HepG2 (cell line): ENCODE measurements around the gene IPPK. TPM values are rescaled to one million over a fixed set of nuclear protein-coding genes. Genes with fewer than 3 reads are reported as not detected.

Experiments used
- ARNT ChIP-seq: fragments of 450-650 bp; IDR thresholded peaks from 2 replicates; pipeline ENCODE4 v1.6.1; 2017
- DPF2 ChIP-seq: sonication (generic); formaldehyde crosslinking; IDR thresholded peaks from 2 replicates; pipeline ENCODE4 v1.4.0; 2020; ENCODE audit warnings: mild to moderate bottlenecking, low read depth, missing genetic modification reagents, borderline replicate concordance
- FOXJ3 ChIP-seq: sonication (generic); formaldehyde crosslinking; IDR thresholded peaks from 2 replicates; pipeline ENCODE4 v1.4.0; 2020; ENCODE audit warnings: missing genetic modification reagents, mild to moderate bottlenecking, borderline replicate concordance
- GATAD2A ChIP-seq: IDR thresholded peaks from 2 replicates; pipeline ENCODE4 v1.6.1; 2016
- KAT2B ChIP-seq: fragments of 150-350 bp; IDR thresholded peaks from 2 replicates; pipeline ENCODE4 v1.6.1; 2014; ENCODE audit warnings: low read depth, low read length, borderline replicate concordance
- KDM3A ChIP-seq: IDR thresholded peaks from 2 replicates; pipeline ENCODE4 v1.6.1; 2018; ENCODE audit warnings: low read depth, missing compliant biosample characterization
- RFXANK ChIP-seq: IDR thresholded peaks from 2 replicates; pipeline ENCODE4 v1.6.1; 2016
- SMAD1 ChIP-seq: sonication (generic); formaldehyde crosslinking; IDR thresholded peaks from 2 replicates; pipeline ENCODE4 v1.4.0; 2020; ENCODE audit warnings: missing genetic modification reagents, low read depth, mild to moderate bottlenecking, borderline replicate concordance
- TBL1XR1 ChIP-seq: fragments of 150-350 bp; IDR thresholded peaks from 2 replicates; pipeline ENCODE4 v1.6.1; 2014; ENCODE audit warnings: borderline replicate concordance, low read length; ENCODE audit not compliant: partially characterized antibody
- XBP1 ChIP-seq: sonication (generic); formaldehyde crosslinking; IDR thresholded peaks from 2 replicates; pipeline ENCODE4 v1.5.0; 2020; ENCODE audit warnings: missing genetic modification reagents
- ZFX ChIP-seq: sonication (generic); formaldehyde crosslinking; IDR thresholded peaks from 2 replicates; pipeline ENCODE4 v1.4.0; 2020; ENCODE audit warnings: mild to moderate bottlenecking, low read depth, missing genetic modification reagents, moderate library complexity
- ZNF484 ChIP-seq: sonication (generic); formaldehyde crosslinking; IDR thresholded peaks from 2 replicates; pipeline ENCODE4 v1.5.1; 2020; ENCODE audit warnings: mild to moderate bottlenecking, low read depth, missing genetic modification reagents, borderline replicate concordance
- ZNF749 ChIP-seq: sonication (generic); formaldehyde crosslinking; IDR thresholded peaks from 2 replicates; pipeline ENCODE4 v1.8.0; 2022; ENCODE audit warnings: mild to moderate bottlenecking, missing genetic modification reagents, moderate library complexity, borderline replicate concordance
- ZNF850 ChIP-seq: sonication (generic); formaldehyde crosslinking; conservative IDR thresholded peaks from 2 replicates; pipeline ENCODE4 v1.9.0; 2021; ENCODE audit warnings: mild to moderate bottlenecking, missing genetic modification reagents
- polyA plus RNA-seq, 8 experiments: library from polyadenylated mRNA; depleted of rRNA in 3 of 8; stranded (reverse) in 7 of 8; unstranded in 1 of 8; fragments of >200 nt; fragmentation: Illumina TruSeq in 4 of 8; extraction: Trizol in 4 of 8; gene quantifications; 2 replicates each; pipeline versions ENCODE4 v1.2.1 to v1.2.3, GENCODE V29; 2011 to 2016; ENCODE audit warnings: low read depth in 4 of 8, missing spikeins in 1 of 8, mixed read lengths in 1 of 8; ENCODE audit not compliant: insufficient read depth in 1 of 8
- total RNA-seq, 5 experiments: library from RNA; depleted of rRNA; stranded (reverse); fragments of >200 nt; fragmentation: Illumina TruSeq; extraction: Trizol; gene quantifications; 2 replicates each; pipeline ENCODE4 v1.2.3, GENCODE V29; 2016; ENCODE audit warnings: low read depth in 1 of 5
- TF ChIP-seq, protein P1 (sequence below): IDR thresholded peaks from 2 replicates; pipeline ENCODE4 v1.6.1; 2016; ENCODE audit warnings: missing compliant biosample characterization, missing genetic modification reagents, borderline replicate concordance
- TF ChIP-seq, protein P2 (sequence below): IDR thresholded peaks from 2 replicates; pipeline ENCODE4 v1.6.1; 2016; ENCODE audit warnings: missing genetic modification reagents, missing compliant biosample characterization
- TF ChIP-seq, protein P3 (sequence below): IDR thresholded peaks from 2 replicates; pipeline ENCODE4 v1.6.1; 2012; ENCODE audit warnings: low read depth, low read length, improper control_type of control experiment
- TF ChIP-seq, protein P4 (sequence below): sonication (generic); formaldehyde crosslinking; IDR thresholded peaks from 2 replicates; pipeline ENCODE4 v1.4.0; 2020; ENCODE audit warnings: missing genetic modification reagents, mild to moderate bottlenecking, borderline replicate concordance
- TF ChIP-seq, protein P5 (sequence below): sonication (generic); formaldehyde crosslinking; IDR thresholded peaks from 2 replicates; pipeline ENCODE4 v1.5.1; 2020; ENCODE audit warnings: missing genetic modification reagents, mild to moderate bottlenecking, borderline replicate concordance

The IPPK gene
- total and polyA plus RNA-seq, 2 of the 13 experiments (the other 11 are each of a cell fraction or from before 2014, with no cell fraction given) = 9.9 to 14.1 TPM

DNA sequence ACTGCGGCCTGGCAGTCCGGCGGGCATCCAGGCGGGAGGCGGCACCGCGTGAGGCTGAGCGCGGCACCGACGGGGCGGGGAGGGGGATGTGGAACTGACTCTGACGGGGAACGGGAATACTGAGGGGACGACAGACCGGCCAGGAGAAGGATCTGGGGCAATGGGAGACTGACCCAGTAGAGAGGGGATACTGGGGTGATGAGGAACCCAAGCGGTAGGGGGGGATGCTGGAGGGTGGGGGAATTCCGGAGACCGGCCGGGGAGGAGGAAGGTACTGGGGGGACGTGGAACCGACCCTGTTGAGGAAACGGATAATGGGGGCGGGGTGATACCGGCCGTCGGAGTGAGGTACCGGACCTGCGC, 423 bp downstream of the IPPK start (continued):
- TF ChIP-seq, protein P1, sequence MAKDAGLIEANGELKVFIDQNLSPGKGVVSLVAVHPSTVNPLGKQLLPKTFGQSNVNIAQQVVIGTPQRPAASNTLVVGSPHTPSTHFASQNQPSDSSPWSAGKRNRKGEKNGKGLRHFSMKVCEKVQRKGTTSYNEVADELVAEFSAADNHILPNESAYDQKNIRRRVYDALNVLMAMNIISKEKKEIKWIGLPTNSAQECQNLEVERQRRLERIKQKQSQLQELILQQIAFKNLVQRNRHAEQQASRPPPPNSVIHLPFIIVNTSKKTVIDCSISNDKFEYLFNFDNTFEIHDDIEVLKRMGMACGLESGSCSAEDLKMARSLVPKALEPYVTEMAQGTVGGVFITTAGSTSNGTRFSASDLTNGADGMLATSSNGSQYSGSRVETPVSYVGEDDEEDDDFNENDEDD = no peak
- no peak for TF ChIP-seq GATAD2A (CRISPR knock-in tag)
- no peak for TF ChIP-seq ZNF484 (CRISPR knock-in tag)
- TF ChIP-seq ZNF850 (CRISPR knock-in tag) = no peak
- no peak for TF ChIP-seq RFXANK (CRISPR knock-in tag)
- TF ChIP-seq ARNT = no peak
- TF ChIP-seq DPF2 (CRISPR knock-in tag) = no peak
- TF ChIP-seq SMAD1 (CRISPR knock-in tag) = 0 out of 2 replicates have a peak, but pooled peaks have one; percentile 3
- TF ChIP-seq, protein P2, sequence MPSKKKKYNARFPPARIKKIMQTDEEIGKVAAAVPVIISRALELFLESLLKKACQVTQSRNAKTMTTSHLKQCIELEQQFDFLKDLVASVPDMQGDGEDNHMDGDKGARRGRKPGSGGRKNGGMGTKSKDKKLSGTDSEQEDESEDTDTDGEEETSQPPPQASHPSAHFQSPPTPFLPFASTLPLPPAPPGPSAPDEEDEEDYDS (CRISPR knock-in tag) = no peak
- TF ChIP-seq, protein P3, sequence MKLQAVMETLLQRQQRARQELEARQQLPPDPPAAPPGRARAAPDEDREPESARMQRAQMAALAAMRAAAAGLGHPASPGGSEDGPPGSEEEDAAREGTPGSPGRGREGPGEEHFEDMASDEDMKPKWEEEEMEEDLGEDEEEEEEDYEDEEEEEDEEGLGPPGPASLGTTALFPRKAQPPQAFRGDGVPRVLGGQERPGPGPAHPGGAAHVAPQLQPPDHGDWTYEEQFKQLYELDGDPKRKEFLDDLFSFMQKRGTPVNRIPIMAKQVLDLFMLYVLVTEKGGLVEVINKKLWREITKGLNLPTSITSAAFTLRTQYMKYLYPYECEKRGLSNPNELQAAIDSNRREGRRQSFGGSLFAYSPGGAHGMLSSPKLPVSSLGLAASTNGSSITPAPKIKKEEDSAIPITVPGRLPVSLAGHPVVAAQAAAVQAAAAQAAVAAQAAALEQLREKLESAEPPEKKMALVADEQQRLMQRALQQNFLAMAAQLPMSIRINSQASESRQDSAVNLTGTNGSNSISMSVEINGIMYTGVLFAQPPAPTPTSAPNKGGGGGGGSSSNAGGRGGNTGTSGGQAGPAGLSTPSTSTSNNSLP = no peak
- TF ChIP-seq ZFX (CRISPR knock-in tag) = peak; percentile 43; the same call in 1 of the 2 replicates
- no peak for TF ChIP-seq ZNF749 (CRISPR knock-in tag)
- TF ChIP-seq, protein P4, sequence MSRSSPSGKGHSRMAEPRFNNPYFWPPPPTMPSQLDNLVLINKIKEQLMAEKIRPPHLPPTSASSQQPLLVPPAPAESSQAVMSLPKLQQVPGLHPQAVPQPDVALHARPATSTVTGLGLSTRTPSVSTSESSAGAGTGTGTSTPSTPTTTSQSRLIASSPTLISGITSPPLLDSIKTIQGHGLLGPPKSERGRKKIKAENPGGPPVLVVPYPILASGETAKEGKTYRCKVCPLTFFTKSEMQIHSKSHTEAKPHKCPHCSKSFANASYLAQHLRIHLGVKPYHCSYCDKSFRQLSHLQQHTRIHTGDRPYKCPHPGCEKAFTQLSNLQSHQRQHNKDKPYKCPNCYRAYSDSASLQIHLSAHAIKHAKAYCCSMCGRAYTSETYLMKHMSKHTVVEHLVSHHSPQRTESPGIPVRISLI (CRISPR knock-in tag) = no peak
- no peak for TF ChIP-seq FOXJ3 (CRISPR knock-in tag)
- TF ChIP-seq XBP1 = no peak
- no peak for TF ChIP-seq KDM3A (CRISPR knock-in tag)
- TF ChIP-seq TBL1XR1 = no peak
- TF ChIP-seq KAT2B = no peak
- TF ChIP-seq, protein P5, sequence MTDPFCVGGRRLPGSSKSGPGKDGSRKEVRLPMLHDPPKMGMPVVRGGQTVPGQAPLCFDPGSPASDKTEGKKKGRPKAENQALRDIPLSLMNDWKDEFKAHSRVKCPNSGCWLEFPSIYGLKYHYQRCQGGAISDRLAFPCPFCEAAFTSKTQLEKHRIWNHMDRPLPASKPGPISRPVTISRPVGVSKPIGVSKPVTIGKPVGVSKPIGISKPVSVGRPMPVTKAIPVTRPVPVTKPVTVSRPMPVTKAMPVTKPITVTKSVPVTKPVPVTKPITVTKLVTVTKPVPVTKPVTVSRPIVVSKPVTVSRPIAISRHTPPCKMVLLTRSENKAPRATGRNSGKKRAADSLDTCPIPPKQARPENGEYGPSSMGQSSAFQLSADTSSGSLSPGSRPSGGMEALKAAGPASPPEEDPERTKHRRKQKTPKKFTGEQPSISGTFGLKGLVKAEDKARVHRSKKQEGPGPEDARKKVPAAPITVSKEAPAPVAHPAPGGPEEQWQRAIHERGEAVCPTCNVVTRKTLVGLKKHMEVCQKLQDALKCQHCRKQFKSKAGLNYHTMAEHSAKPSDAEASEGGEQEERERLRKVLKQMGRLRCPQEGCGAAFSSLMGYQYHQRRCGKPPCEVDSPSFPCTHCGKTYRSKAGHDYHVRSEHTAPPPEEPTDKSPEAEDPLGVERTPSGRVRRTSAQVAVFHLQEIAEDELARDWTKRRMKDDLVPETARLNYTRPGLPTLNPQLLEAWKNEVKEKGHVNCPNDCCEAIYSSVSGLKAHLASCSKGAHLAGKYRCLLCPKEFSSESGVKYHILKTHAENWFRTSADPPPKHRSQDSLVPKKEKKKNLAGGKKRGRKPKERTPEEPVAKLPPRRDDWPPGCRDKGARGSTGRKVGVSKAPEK (CRISPR knock-in tag) = no peak
- TF ChIP-seq, all 625 proteins: peak for 11
